Activated naive CD8-positive, alpha-beta T cell (primary cell): ENCODE results near the gene ENDOV.

Experiments used
- H3K27ac Mint-ChIP-seq: one replicate; pipeline ENCODE4 v1.8.0; 2021; ENCODE audit warnings: mixed read lengths
- H3K27me3 Mint-ChIP-seq: one replicate; pipeline ENCODE4 v1.8.0; 2021; ENCODE audit warnings: mixed read lengths
- H3K36me3 Mint-ChIP-seq: one replicate; pipeline ENCODE4 v1.8.0; 2021; ENCODE audit warnings: mixed read lengths
- H3K4me1 Mint-ChIP-seq: one replicate; pipeline ENCODE4 v1.8.0; 2021; ENCODE audit warnings: low read depth, mixed read lengths
- H3K4me3 Mint-ChIP-seq: one replicate; pipeline ENCODE4 v1.8.0; 2021; ENCODE audit warnings: mild to moderate bottlenecking, mixed read lengths
- H3K9me3 Mint-ChIP-seq: one replicate; pipeline ENCODE4 v1.8.0; 2021; ENCODE audit warnings: low read depth, mixed read lengths

The ENDOV gene

DNA sequence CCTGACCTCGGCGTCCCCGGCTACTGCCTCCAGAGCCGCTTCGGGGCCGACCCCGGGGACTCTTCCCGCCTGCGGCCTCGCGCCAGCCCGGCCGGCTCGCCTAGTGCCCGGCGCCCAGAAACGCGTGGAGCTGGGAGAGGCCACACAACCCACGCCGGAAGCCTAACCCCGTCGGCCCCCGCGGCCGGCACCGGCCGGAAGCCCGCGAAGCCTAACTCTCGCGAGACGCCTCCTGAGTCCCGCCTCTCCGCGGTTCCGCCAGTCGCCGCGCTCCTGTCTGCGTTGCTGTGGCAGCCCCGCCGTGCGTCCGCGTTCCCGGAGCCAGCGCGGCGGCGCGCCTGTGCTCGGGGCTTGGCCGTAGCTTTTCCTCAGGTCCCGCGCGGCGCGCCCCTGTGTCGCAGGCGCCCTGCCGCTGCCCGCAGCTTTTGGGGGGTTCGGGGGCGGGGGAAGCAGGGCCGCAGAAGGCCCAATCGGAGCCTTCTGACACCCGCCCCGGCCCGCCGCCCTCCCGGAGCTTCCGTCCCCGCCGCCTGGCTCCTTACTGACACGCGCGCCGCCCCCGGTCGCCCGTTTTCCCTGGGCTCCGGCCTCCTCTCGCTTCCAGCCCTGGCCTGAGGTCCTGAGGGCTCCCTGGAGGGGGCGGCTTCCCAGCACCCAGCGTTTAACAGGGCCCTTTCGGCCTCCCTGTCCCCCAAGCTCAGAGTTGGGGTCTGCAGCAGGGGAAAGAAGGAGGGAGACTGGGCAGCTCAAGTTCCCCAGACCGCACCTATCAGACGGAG, 39.8 kb downstream of the ENDOV start:
- Mint-ChIP-seq H3K4me3 (peak overlapping the region; percentile 89), H3K27ac (peak overlapping the region; percentile 94), H3K36me3 (no peaks in the 10 kb centered on the region), H3K9me3 (no peaks in the 10 kb centered on the region), H3K4me1 (peaks cover 18% of the 10 kb centered on the region), H3K27me3 (peaks cover 5% of the 10 kb centered on the region)

DNA sequence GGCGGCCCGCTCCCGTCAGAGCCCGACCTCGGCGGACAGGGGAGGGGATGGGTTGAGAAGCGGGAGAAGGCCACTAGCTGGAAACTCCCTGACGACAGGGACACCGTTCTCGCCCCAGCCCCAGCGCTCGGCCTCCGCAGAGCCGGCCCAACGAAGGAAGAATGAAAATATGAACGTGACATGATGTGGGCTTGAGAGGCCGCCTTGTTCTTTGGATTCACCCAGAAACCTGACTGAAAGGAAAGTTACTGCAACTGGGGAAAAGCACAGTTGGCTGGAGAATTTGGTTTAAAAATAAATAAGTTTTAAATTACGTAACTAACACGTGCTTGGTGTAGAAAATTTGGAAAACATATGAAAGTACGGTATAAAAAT, 40.4 kb downstream of the ENDOV start:
- Mint-ChIP-seq H3K27me3 (peaks cover 5% of the 10 kb centered on the region), H3K27ac (peak overlapping the region; percentile 94), H3K36me3 (no peaks in the 10 kb centered on the region), H3K9me3 (no peaks in the 10 kb centered on the region), H3K4me3 (peak overlapping the region; percentile 89), H3K4me1 (peaks cover 18% of the 10 kb centered on the region)

DNA sequence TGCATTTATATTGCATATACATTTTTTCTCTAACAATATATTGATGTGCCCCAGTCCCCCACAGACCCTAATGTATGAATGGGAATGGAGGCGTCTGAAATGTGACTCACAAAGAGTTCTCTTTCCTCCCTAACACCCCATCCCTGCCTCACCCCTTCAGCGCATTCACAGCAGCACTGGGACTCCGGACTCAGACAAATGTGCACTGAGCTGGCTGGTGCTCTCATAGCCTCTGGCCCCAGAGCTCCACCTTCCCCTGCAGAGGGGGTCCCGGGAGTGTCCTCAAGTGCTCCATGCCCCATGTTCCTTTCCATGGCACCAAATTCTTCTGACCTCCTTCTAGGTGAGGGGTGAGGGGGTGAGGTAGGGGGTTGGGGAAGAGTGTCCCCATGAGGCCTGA, 40.8 kb downstream of the ENDOV start:
- Mint-ChIP-seq H3K4me1 (peaks cover 18% of the 10 kb centered on the region), H3K9me3 (no peaks in the 10 kb centered on the region), H3K4me3 (peak overlapping the region; percentile 89), H3K27me3 (peaks cover 8% of the 10 kb centered on the region), H3K36me3 (no peaks in the 10 kb centered on the region), H3K27ac (peak overlapping the region; percentile 94)

DNA sequence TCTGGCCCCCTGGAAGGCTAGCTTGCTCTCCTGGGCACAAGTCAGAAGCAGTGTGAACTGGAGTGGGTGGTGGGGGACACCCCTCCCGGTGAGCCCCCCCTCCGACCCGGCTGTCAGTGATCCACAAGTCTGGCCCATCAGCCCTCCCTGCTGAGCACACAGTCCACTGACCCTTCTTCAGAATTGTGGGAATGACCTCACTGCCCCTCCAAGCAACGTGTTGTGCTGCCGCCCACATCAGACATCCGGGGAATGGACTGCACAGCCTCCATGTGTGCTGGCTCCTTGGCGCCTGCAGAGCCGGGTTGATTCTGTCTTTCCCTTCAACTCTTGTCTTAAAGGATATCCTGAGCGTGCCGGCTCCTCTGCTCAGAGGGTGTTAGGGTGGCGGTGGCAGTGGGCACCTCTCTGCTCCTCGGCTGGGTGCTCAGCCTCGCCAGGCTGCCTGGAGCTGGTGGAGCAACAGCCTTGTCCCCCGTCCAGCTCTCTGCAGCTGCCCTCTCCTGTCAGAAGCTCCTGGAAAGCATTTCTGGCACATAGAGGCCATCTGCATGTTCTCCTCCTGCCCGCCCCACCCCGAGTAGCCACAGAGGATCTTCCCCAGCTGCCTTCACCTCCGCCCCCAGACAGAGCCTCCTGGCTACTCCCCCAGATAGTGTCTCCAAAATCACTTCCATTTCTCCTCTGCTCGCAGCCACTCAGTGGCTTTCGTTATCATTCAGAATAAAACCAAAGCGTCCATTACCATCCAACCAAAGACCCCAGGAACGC, 41.7 kb downstream of the ENDOV start:
- Mint-ChIP-seq H3K4me1 (peaks cover 18% of the 10 kb centered on the region), H3K27me3 (peaks cover 8% of the 10 kb centered on the region), H3K27ac (no peak overlapping the region), H3K36me3 (no peaks in the 10 kb centered on the region), H3K4me3 (peak overlapping the region; percentile 13), H3K9me3 (no peaks in the 10 kb centered on the region)

DNA sequence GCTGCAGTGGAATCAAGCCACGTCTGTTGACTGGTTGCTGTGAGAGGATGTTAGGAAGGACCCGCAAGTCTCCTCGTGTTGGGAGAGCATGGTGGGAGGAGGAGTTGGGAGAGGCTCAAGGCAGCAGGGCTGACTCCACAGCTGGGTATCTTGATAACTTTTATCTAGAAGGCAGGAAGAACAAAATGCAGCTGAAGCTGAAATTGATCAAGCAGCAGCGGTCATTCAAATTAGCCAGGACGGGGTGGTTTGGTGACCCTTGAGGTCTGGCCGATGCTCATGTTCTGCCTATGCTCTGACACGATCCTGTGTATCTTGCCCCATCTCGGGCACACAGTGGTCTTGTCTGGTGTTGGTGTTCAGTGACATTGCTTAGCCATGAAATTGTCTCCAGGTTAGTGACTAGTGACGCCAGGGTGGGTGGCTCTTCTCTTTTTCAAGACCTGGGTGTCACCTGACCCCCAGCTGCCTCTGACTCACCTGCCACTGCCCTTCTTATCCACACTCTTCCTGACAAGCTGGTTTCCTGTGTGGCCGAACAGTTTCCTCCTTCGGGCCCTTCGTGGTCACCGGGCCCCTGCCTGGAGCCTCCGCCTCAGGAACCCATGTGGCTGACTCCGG, 42.4 kb downstream of the ENDOV start:
- H3K4me3 Mint-ChIP-seq, result no peak overlapping the region
- no peaks in the 10 kb centered on the region for H3K36me3 Mint-ChIP-seq
- peaks cover 18% of the 10 kb centered on the region for H3K4me1 Mint-ChIP-seq
- no peak overlapping the region for H3K27ac Mint-ChIP-seq
- H3K9me3 Mint-ChIP-seq, result no peaks in the 10 kb centered on the region
- H3K27me3 Mint-ChIP-seq, result peaks cover 8% of the 10 kb centered on the region

DNA sequence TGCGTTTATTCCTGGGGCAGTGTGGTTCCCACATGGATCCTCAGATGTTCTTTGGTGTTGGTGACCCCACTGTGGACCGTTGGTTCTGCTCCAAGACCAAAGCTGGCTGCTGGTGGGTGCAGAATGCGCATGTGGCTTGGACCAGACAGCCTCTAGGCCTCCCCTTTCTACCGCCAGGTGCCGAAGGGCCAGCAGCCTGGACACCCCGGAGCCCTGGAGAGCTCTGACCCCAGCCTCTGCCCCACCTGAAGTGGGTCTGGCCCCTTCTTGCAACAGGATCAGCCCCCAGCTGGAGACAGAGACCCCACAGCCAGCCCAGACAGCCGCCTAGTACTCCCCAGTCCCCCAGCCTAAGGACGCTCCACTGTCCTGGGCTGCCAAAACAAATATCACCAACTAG, 43.0 kb downstream of the ENDOV start:
- peaks cover 18% of the 10 kb centered on the region for H3K4me1 Mint-ChIP-seq
- H3K27ac Mint-ChIP-seq, result no peak overlapping the region
- no peak overlapping the region for H3K4me3 Mint-ChIP-seq
- H3K27me3 Mint-ChIP-seq, result peaks cover 8% of the 10 kb centered on the region
- no peaks in the 10 kb centered on the region for H3K9me3 Mint-ChIP-seq
- no peaks in the 10 kb centered on the region for H3K36me3 Mint-ChIP-seq

DNA sequence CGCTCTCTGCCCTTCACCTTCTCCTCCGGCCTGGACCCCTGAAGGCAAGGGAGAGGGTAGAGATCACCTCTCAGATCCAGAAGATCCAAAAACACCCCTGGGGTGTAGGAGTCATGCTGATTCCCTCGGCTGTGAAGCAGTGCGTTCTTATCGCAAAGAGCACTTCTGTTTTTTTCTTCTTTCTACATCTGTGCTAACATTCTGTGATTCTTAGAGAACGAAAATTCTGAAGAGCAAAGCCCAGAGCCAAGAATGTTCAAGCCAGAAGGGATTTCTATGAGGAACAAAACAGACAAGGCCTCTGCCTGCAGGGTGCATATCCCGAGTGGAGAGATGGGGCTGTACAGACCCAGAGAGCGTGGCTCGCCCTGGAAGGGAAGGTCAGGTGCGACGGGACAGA, 44.3 kb downstream of the ENDOV start:
- H3K36me3 Mint-ChIP-seq, result no peaks in the 10 kb centered on the region
- H3K4me3 Mint-ChIP-seq, result no peak overlapping the region
- no peak overlapping the region for H3K27ac Mint-ChIP-seq
- peaks cover 8% of the 10 kb centered on the region for H3K27me3 Mint-ChIP-seq
- H3K4me1 Mint-ChIP-seq, result peaks cover 7% of the 10 kb centered on the region
- H3K9me3 Mint-ChIP-seq, result no peaks in the 10 kb centered on the region

DNA sequence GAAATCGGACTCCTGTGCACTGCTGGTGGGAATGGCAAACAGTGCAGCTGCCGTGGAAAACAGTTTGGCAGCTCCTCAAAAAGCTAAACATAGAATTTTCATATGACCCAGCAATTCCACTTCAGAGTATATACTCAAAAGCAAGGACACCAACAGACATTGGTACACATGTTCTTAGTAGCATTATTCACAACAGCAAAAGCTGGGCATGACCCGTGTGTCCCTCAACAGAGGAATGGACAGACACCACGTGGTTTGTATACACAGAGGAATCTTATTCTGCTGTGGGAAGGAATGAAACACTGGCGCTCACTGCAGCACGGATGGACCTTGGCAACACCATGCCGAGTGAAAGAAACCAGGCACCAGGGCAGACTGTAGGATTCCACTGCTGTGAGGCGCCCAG, 45.5 kb downstream of the ENDOV start:
- Mint-ChIP-seq H3K4me1 (peaks cover 4% of the 10 kb centered on the region), H3K27me3 (peaks cover 8% of the 10 kb centered on the region), H3K4me3 (no peak overlapping the region), H3K27ac (no peak overlapping the region), H3K9me3 (no peaks in the 10 kb centered on the region), H3K36me3 (no peaks in the 10 kb centered on the region)

DNA sequence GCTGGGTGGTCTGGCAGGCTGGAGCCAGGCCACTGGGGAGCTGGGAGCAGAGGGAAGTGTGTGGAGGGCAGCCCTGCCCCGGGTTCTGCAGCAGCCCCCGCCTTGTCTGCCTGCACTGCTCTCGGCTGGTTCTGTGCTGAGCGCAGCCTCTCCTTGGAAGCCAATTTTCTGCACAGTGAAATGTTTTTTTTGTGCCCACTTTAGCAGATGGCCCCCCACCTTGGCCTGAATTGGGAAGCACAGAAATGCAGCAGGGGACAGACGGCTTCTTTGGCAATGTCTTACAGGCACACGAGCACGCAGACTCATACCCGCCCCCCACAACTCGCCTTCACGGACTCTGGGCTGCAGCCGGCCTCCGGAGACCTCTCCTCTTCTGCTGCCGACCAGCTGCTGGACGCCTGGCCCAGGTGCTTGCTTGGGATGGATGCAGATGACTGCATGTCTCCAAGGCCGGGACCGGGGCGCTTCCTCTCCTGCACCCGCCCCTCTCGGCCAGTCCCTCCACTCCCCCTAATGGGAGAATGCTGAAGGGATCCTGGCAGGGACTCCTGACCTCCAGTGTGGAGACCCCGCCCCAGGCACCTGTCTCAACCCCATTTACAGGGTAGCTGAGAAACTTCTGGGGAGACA, 46.7 kb downstream of the ENDOV start:
- no peaks in the 10 kb centered on the region for H3K9me3 Mint-ChIP-seq
- H3K27ac Mint-ChIP-seq, result no peak overlapping the region
- peaks cover 8% of the 10 kb centered on the region for H3K27me3 Mint-ChIP-seq
- H3K36me3 Mint-ChIP-seq, result no peaks in the 10 kb centered on the region
- no peak overlapping the region for H3K4me3 Mint-ChIP-seq
- no peaks in the 10 kb centered on the region for H3K4me1 Mint-ChIP-seq

DNA sequence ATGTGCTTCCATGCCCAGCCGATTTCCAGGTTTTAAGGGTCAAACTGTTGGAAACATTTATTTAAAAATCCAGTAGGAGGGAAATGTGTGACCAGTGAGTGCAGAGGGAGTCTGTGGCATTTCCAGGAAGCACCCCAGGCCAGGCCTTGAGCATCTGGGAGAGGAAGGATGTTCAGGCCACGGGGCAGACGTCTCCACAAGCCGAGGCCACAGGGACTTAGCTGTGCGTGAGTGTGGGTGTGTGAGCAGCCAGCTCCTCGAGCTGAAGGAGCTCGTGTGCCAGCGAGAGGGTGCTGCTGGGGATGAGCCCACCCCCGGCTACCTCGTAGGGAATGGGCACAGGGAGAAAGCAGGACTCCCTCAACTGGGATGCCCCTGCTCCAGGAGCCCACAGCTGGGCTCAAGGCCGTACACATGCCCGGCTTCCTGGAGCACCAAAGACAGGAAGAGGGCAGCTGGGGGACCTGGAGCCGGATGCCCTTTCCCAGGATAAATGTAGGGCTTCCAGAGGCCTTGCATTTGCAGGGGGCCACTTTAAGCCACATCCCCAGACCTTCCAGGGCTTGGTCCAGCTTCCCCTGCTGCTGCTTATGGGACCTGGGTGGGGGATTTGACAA, 48.9 kb downstream of the ENDOV start:
- H3K27me3 Mint-ChIP-seq, result peaks cover 21% of the 10 kb centered on the region
- no peak overlapping the region for H3K4me3 Mint-ChIP-seq
- H3K4me1 Mint-ChIP-seq, result no peaks in the 10 kb centered on the region
- no peaks in the 10 kb centered on the region for H3K36me3 Mint-ChIP-seq
- H3K27ac Mint-ChIP-seq, result no peak overlapping the region
- no peaks in the 10 kb centered on the region for H3K9me3 Mint-ChIP-seq

DNA sequence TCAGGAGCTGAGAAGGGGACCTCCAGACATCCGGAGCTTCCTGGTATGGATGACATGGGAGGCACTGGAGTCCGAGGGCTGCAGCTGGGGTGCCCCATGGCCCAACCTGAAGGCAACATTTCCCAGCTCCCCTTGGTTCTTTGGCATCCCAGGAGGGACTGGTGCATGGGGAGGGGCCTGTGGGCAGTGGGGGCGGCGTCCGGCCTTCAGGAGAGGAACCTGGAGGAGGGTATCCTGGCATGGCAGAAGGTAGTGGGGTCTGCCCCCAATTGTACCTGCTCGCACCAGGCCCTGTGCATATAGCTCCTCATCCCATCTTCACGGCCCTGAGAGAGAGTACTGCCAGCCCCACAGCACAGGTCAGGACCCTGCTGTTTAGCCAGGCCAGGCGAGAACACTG, 49.5 kb downstream of the ENDOV start:
- no peaks in the 10 kb centered on the region for H3K9me3 Mint-ChIP-seq
- peaks cover 19% of the 10 kb centered on the region for H3K27me3 Mint-ChIP-seq
- H3K36me3 Mint-ChIP-seq, result no peaks in the 10 kb centered on the region
- H3K4me3 Mint-ChIP-seq, result no peak overlapping the region
- no peak overlapping the region for H3K27ac Mint-ChIP-seq
- H3K4me1 Mint-ChIP-seq, result no peaks in the 10 kb centered on the region

DNA sequence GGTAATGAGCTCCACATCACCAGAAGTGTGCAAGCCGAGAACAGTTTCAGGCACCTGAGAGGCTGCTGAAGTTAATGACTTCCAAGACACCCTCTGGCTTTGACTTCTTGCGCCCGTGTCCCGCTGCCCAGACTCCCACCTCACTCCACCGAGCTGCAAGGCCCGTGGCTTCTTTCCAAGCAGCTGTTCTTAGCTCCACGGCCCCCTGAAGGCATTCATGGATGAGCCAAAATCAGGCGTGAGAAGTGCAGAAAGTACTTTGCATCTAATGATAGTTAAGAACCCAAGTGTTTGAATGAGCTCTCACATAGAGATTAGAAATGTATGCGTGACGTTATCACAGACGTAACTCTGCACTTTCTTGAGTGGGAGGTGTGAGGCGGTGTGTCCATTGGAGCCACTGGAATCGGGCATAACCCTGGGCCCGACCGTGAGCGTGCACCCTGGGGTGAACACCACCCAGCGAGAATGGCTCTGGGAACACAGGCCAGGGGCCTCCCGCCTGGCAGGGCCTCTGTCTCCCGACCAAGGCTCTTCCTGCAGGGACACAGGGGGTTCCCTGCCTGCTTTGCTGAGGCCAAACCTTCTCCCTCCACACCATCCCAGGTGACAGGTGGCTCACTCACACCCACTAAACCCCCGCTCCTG, 50.5 kb downstream of the ENDOV start:
- H3K9me3 Mint-ChIP-seq, result no peaks in the 10 kb centered on the region
- H3K4me1 Mint-ChIP-seq, result no peaks in the 10 kb centered on the region
- H3K27ac Mint-ChIP-seq, result no peak overlapping the region
- peaks cover 19% of the 10 kb centered on the region for H3K27me3 Mint-ChIP-seq
- no peaks in the 10 kb centered on the region for H3K36me3 Mint-ChIP-seq
- no peak overlapping the region for H3K4me3 Mint-ChIP-seq

DNA sequence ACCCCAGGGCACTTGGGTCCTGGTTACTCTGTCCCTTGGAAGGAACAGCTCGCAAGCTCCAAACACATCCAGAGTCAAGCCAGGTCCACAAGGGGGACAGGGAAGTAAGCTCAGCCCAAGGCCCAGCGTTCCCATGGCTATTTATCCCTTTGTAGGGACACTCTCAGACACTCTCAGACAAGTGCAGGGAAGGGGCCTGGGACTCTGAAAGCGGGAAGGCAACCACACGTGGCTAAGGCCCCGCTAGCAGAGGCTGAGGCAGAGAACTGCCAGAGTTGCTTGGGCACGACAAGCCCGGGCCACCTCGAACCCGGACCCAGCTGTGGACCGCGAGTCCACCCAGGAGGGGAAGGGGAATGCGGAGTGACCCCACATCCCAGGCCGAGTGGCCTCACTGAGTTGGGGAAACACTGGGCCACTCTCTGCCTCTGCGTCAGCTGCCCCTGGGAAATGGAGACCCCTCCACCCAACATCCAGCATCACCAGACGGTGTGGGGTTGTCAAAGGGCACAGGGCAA, 51.3 kb downstream of the ENDOV start:
- Mint-ChIP-seq H3K9me3 (no peaks in the 10 kb centered on the region), H3K27ac (no peak overlapping the region), H3K4me3 (no peak overlapping the region), H3K4me1 (no peaks in the 10 kb centered on the region), H3K27me3 (peaks cover 19% of the 10 kb centered on the region), H3K36me3 (no peaks in the 10 kb centered on the region)

DNA sequence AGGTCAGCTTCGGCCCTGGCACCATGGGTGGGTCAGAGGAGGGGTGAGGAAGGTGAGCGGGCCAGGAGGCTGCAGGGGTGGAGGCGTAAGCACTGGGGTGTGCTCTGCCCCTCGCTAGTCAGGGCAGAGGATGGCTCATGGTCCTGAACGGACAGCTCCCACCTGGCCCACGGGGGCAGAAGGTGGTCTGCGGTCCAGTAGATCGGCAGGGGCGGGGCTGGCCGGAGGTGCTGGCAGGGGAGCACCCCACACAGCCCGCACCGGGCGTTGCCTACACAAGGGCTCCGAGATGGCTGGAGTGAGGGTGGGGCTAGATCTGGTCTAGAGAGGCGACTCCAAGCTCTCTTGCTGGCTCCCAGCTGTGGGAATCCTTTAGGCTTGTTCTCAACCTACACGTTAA, 53.3 kb downstream of the ENDOV start:
- Mint-ChIP-seq H3K4me3 (no peak overlapping the region), H3K27ac (no peak overlapping the region), H3K9me3 (no peaks in the 10 kb centered on the region), H3K27me3 (peaks cover 27% of the 10 kb centered on the region), H3K36me3 (no peaks in the 10 kb centered on the region), H3K4me1 (peaks cover 6% of the 10 kb centered on the region)
